NB4 (cell line): Measurements from ENCODE around the gene FAM163A.
"Not testable (repeated sequence)": the region's sequence is repeated elsewhere in the genome, so short reads cannot be mapped to it uniquely, and the experiment has no call there.

Experiments
- DNase-seq: peaks from one replicate; pipeline ENCODE4 v3.0.0; 2010; ENCODE audit warnings: low read depth
- H3K4me3 ChIP-seq: one replicate; pipeline ENCODE4 v1.5.1; 2011; ENCODE audit warnings: mild to moderate bottlenecking, low read depth, low read length, moderate library complexity
- CTCF ChIP-seq: IDR thresholded peaks from one replicate; pipeline ENCODE4 v1.5.1; 2012; ENCODE audit warnings: low read depth, low read length
- MAX ChIP-seq: IDR thresholded peaks from 2 replicates; pipeline ENCODE4 v1.6.1; 2011; ENCODE audit warnings: low read depth, low read length
- MYC ChIP-seq: IDR thresholded peaks from 2 replicates; pipeline ENCODE4 v1.6.1; 2011; ENCODE audit warnings: low read depth, low read length
- POLR2A ChIP-seq: IDR thresholded peaks from 2 replicates; pipeline ENCODE4 v1.6.1; 2011; ENCODE audit warnings: mild to moderate bottlenecking; ENCODE audit not compliant: insufficient read length; ENCODE audit errors: extremely low read depth

FAM163A gene

GRCh38 chr1:179831852-179832699 is 89.0 kb downstream of the FAM163A start:
- no peak overlapping the region for H3K4me3 ChIP-seq
- TF ChIP-seq MAX (no peak), MYC (no peak), CTCF (no peak), POLR2A (no peak)
- DNase-seq, result no peak

GRCh38 chr1:179836686-179837445 is 93.8 kb downstream of the FAM163A start:
- H3K4me3 ChIP-seq, DNase-seq: not testable (repeated sequence)

GRCh38 chr1:179840107-179840506 is 97.0 kb downstream of the FAM163A start:
- DNase-seq, result no peak
- TF ChIP-seq POLR2A, result no peak
- no peak for TF ChIP-seq MAX
- TF ChIP-seq CTCF, result no peak
- no peak for TF ChIP-seq MYC
- H3K4me3 ChIP-seq, result no peak overlapping the region

GRCh38 chr1:179848233-179848632 is 105.1 kb downstream of the FAM163A start:
- DNase-seq, result no peak
- TF ChIP-seq CTCF, result no peak
- no peak for TF ChIP-seq MAX
- no peak for TF ChIP-seq POLR2A
- TF ChIP-seq MYC, result no peak
- H3K4me3 ChIP-seq, result no peak overlapping the region

- DNase-seq, result no peak
- TF ChIP-seq MAX (no peak), MYC (no peak), POLR2A (no peak), CTCF (no peak)
- no peak overlapping the region for H3K4me3 ChIP-seq
Measured at GRCh38 chr1:179853102-179853501, 110.0 kb downstream of the FAM163A start.

GRCh38 chr1:179855831-179856230 is 112.7 kb downstream of the FAM163A start:
- not testable (repeated sequence) for H3K4me3 ChIP-seq, DNase-seq
